GM12892 (cell line): ENCODE measurements around the gene SPATA20.

ENCODE experiments used
- POLR2A ChIP-seq: IDR thresholded peaks from 2 replicates; pipeline ENCODE4 v1.6.1; 2011; ENCODE audit warnings: low read depth, low read length, control low read depth
- POLR2AphosphoS5 ChIP-seq: IDR thresholded peaks from 2 replicates; pipeline ENCODE4 v1.6.1; 2011; ENCODE audit warnings: low read depth, low read length, control low read depth
- TAF1 ChIP-seq: IDR thresholded peaks from 2 replicates; pipeline ENCODE4 v1.6.1; 2011; ENCODE audit warnings: low read depth, mild to moderate bottlenecking, control low read depth, low read length, borderline replicate concordance

- TF ChIP-seq POLR2AphosphoS5 (no peak), POLR2A (no peak), TAF1 (no peak)
Observed at GRCh38 chr17:50547736-50548083, 736 bp downstream of the SPATA20 start.
